ENCODE results near the gene TRERF1. TPM values are rescaled to one million over a fixed set of nuclear protein-coding genes. Genes with fewer than 3 reads are reported as not detected.

Gene TRERF1
- total and polyA plus RNA-seq, 2 experiments from 2014 or later = 11.2 to 20.6 TPM

DNA sequence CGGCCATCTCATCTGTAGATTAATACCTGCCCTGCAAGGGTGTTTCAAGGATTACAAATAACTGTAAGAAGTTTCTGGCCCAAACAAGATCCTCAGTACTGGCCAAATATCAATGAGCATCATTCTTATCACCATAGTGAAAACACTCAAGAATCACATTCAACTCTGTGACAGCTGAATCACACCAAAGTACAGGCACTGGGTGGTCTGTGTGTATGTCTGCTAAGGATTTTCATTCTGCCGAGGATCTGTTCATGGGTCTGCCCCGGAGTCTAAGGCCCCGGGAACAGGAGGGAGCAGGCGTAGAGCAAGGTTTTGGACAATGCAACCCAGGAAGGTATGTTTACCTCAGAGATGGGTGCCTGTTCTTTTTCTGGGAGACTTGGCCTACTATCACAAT lies 110.5 kb downstream of the TRERF1 start (continued):
- TF ChIP-seq NANOG (IDR thresholded peaks at IDR 0.05; ENCODE audit: borderline replicate concordance) (no peak), JUNB (IDR thresholded peaks at IDR 0.05; ENCODE audit: unreplicated experiment) (no peak), ZNF462 (CRISPR knock-in tag; IDR thresholded peaks at IDR 0.05) (no peak)

GRCh38 chr6:42340511-42340910 lies 111.2 kb downstream of the TRERF1 start:
- Histone ChIP-seq H3K27ac (ENCODE audit: low read depth) (no peak overlapping the region), H3K4me3 (no peak overlapping the region), H3F3A (replicated peaks; ENCODE audit: low read depth) (no peaks in the 10 kb centered on the region), H3K27me3 (ENCODE audit: insufficient read depth) (no peaks in the 10 kb centered on the region), H3K9me2 (ENCODE audit: insufficient read depth) (no peaks in the 10 kb centered on the region; the same call in 1 of the 2 replicates), H3K79me2 (replicated peaks; ENCODE audit: insufficient read depth) (peaks cover 73% of the 10 kb centered on the region), H4K20me1 (replicated peaks; ENCODE audit: insufficient read depth) (peaks cover 37% of the 10 kb centered on the region), H3K4me1 (ENCODE audit: insufficient read depth) (no peaks in the 10 kb centered on the region; the same call in 1 of the 2 replicates), H3K36me3 (ENCODE audit: insufficient read depth) (no peaks in the 10 kb centered on the region), H3K4me2 (no peak overlapping the region), H2AFZ (no peak overlapping the region)
- Mint-ChIP-seq H3K4me1 (peaks cover 19% of the 10 kb centered on the region), H3K27ac (no peak overlapping the region), H3K36me3 (ENCODE audit: low read depth) (no peaks in the 10 kb centered on the region; the same call in 1 of the 3 replicates), H3K27me3 (ENCODE audit: insufficient read depth, low read depth, poor library complexity) (peaks cover 2% of the 10 kb centered on the region), H3K4me3 (no peak overlapping the region), H3K9me3 (no peaks in the 10 kb centered on the region)
- ATAC-seq (no peak), DNase-seq (ENCODE audit: low spot score) (no peak)
- TF ChIP-seq EZH2 (IDR thresholded peaks at IDR 0.05; ENCODE audit: low read depth, unreplicated experiment) (no peak), NANOG (IDR thresholded peaks at IDR 0.05; ENCODE audit: borderline replicate concordance) (no peak), ZNF462 (CRISPR knock-in tag; IDR thresholded peaks at IDR 0.05) (no peak), ZNF331 (CRISPR knock-in tag; IDR thresholded peaks at IDR 0.05; ENCODE audit: low read depth) (no peak), ZNF114 (CRISPR knock-in tag; IDR thresholded peaks at IDR 0.05) (no peak), POLR2AphosphoS5 (IDR thresholded peaks at IDR 0.05; ENCODE audit: low read depth) (no peak), CREB1 (CRISPR knock-in tag; IDR thresholded peaks at IDR 0.05; ENCODE audit: low read depth) (no peak), STAT1 (IDR thresholded peaks at IDR 0.05; ENCODE audit: unreplicated experiment) (no peak), EZH2phosphoT487 (IDR thresholded peaks at IDR 0.05; ENCODE audit: unreplicated experiment) (no peak), JUNB (IDR thresholded peaks at IDR 0.05; ENCODE audit: unreplicated experiment) (no peak)

All from GM23338 (cell line).